Thyroid gland (tissue), 4 donors: ENCODE data around the gene ZNF407.

Experiments
- POLR2A ChIP-seq, 2 donors: fragments of 450-650 bp; IDR thresholded peaks; one replicate each; pipeline ENCODE4 v1.6.1; 2017; ENCODE audit warnings: antibody characterized with exemption in 2 of 2, mild to moderate bottlenecking in 2 of 2, moderate library complexity in 1 of 2
- TF ChIP-seq, protein P1 (sequence below), 6 experiments: fragments of 200-600 bp in 3 of 6; fragments of 450-650 bp in 3 of 6; sonication (generic) in 3 of 6; IDR thresholded peaks; one replicate each; pipeline ENCODE4 v1.5.1; 2016 to 2019; ENCODE audit warnings: antibody characterized with exemption in 6 of 6, mild to moderate bottlenecking in 2 of 6, inconsistent platforms in 1 of 6, moderate library complexity in 1 of 6

- TF ChIP-seq, protein P1, sequence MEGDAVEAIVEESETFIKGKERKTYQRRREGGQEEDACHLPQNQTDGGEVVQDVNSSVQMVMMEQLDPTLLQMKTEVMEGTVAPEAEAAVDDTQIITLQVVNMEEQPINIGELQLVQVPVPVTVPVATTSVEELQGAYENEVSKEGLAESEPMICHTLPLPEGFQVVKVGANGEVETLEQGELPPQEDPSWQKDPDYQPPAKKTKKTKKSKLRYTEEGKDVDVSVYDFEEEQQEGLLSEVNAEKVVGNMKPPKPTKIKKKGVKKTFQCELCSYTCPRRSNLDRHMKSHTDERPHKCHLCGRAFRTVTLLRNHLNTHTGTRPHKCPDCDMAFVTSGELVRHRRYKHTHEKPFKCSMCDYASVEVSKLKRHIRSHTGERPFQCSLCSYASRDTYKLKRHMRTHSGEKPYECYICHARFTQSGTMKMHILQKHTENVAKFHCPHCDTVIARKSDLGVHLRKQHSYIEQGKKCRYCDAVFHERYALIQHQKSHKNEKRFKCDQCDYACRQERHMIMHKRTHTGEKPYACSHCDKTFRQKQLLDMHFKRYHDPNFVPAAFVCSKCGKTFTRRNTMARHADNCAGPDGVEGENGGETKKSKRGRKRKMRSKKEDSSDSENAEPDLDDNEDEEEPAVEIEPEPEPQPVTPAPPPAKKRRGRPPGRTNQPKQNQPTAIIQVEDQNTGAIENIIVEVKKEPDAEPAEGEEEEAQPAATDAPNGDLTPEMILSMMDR (IDR thresholded peaks at IDR 0.05): no peak
- TF ChIP-seq POLR2A (IDR thresholded peaks at IDR 0.05): no peak
These were observed 473.8 kb downstream of the ZNF407 start for GRCh38 chr18:75071484-75071785.
